HepG2 (cell line): ENCODE measurements around the gene RASA3. TPM values are rescaled to one million over a fixed set of nuclear protein-coding genes. Genes with fewer than 3 reads are reported as not detected.
A peak's percentile ranks its signal among the peaks of the same experiment; 100 is the strongest.

Source experiments
- ATAC-seq: fragments of 200-7000 bp; cut with Tn5 transposase; 3 replicates; pipeline ENCODE4 v1.9.1; 2020; ENCODE audit warnings: mild to moderate bottlenecking, moderate library complexity
- BruUV-seq: library from RNA; stranded (reverse); fragments of 400-500 nt; replicated peaks from 2 replicates; lab custom pipeline; 2021; lab: Mats Ljungman, UMichigan
- CTCF ChIA-PET: fragments of 300-600 bp; formaldehyde crosslinking; extraction: SDS; loops from one replicate; lab custom pipeline; 2021; ENCODE audit warnings: low total read pairs, inconsistent platforms, low intra/inter-chr PET ratio; lab: Yijun Ruan, JAX
- POLR2A ChIA-PET: fragments of 350-600 bp; sonication (Branson Sonifier 250); formaldehyde crosslinking; loops from one replicate; lab custom pipeline; 2020; ENCODE audit warnings: antibody characterized with exemption, inconsistent platforms; lab: Yijun Ruan, JAX
- DNase-seq: peaks from one replicate; pipeline ENCODE4 v3.0.0-alpha.2; 2015; ENCODE audit warnings: low spot score
- FAIRE-seq: peaks from 3 replicates; lab custom pipeline; 2011; peaks lifted over from hg19 to GRCh38; lab: Jason Lieb, UNC
- H2AFZ ChIP-seq: one replicate; pipeline ENCODE4 v1.6.1; 2011; ENCODE audit warnings: low read length, inconsistent platforms
- H3K27ac ChIP-seq: fragments of 300-600 bp; 3 replicates; pipeline ENCODE4 v1.8.0; 2011; ENCODE audit warnings: mixed run types, mild to moderate bottlenecking, mixed read lengths, low read length, inconsistent platforms; ENCODE audit not compliant: insufficient read depth; ENCODE audit errors: extremely low read length
- H3K27me3 ChIP-seq, 2 experiments: fragments of 200-600 bp in 1 of 2; 2 replicates in 1 of 2; 3 replicates in 1 of 2; pipeline versions ENCODE4 v1.6.0 to v1.8.0; 2011; ENCODE audit warnings: low read length in 2 of 2, mild to moderate bottlenecking in 2 of 2, moderate library complexity in 2 of 2, inconsistent platforms in 1 of 2; ENCODE audit not compliant: insufficient read depth in 2 of 2, control insufficient read depth in 1 of 2
- H3K36me3 ChIP-seq, 2 experiments: fragments of 200-600 bp in 1 of 2; replicated peaks in 1 of 2; 2 replicates in 1 of 2; 3 replicates in 1 of 2; pipeline versions ENCODE4 v1.5.1 to v1.8.0; 2011; ENCODE audit warnings: low read length in 2 of 2, inconsistent platforms in 1 of 2; ENCODE audit not compliant: insufficient read depth in 2 of 2, control insufficient read depth in 1 of 2
- H3K4me1 ChIP-seq: 2 replicates; pipeline ENCODE4 v1.5.1; 2012; ENCODE audit warnings: low read length, inconsistent platforms; ENCODE audit not compliant: insufficient read depth
- H3K4me2 ChIP-seq: 2 replicates; pipeline ENCODE4 v1.6.0; 2011; ENCODE audit warnings: low read depth, low read length, inconsistent platforms
- H3K4me3 ChIP-seq, 3 experiments: fragments of 200-600 bp in 1 of 3; sonication (generic), shearing (Covaris generic) in 1 of 3; replicated peaks in 1 of 3; 2 replicates each; pipeline ENCODE4 v1.5.1; 2011 to 2016; ENCODE audit warnings: low read length in 3 of 3, inconsistent platforms in 2 of 3, low read depth in 2 of 3, mild to moderate bottlenecking in 2 of 3, control low read depth in 1 of 3, mixed read lengths in 1 of 3; ENCODE audit not compliant: insufficient read depth in 1 of 3
- H3K79me2 ChIP-seq: one replicate; pipeline ENCODE4 v1.6.1; 2011; ENCODE audit warnings: low read length, inconsistent platforms; ENCODE audit not compliant: insufficient read depth
- H3K9ac ChIP-seq: 2 replicates; pipeline ENCODE4 v1.6.0; 2011; ENCODE audit warnings: mild to moderate bottlenecking, low read depth, low read length, inconsistent platforms; ENCODE audit not compliant: insufficient read depth
- H3K9me3 ChIP-seq: 2 replicates; pipeline ENCODE4 v1.5.1; 2012; ENCODE audit warnings: mild to moderate bottlenecking, low read length
- H4K20me1 ChIP-seq: 2 replicates; pipeline ENCODE4 v1.6.0; 2011; ENCODE audit warnings: inconsistent platforms, mild to moderate bottlenecking, low read length, moderate library complexity; ENCODE audit not compliant: insufficient read depth
- CCDC6 ChIP-seq: sonication (generic); formaldehyde crosslinking; IDR thresholded peaks from 2 replicates; pipeline ENCODE4 v1.8.1; 2022; ENCODE audit warnings: mild to moderate bottlenecking, missing genetic modification reagents, moderate library complexity
- EHMT2 ChIP-seq: fragments of 200-600 bp; sonication (generic); IDR thresholded peaks from 2 replicates; pipeline ENCODE4 v1.7.0; 2017; ENCODE audit warnings: antibody characterized with exemption, low read depth, low read length, borderline replicate concordance
- MIER2 ChIP-seq: IDR thresholded peaks from 2 replicates; pipeline ENCODE4 v1.6.1; 2016; ENCODE audit warnings: missing biosample characterization, missing genetic modification reagents
- MYC ChIP-seq: sonication (generic); formaldehyde crosslinking; IDR thresholded peaks from 2 replicates; pipeline ENCODE4 v1.9.0; 2021; ENCODE audit warnings: missing genetic modification reagents, borderline replicate concordance
- TCF7 ChIP-seq: sonication (generic); IDR thresholded peaks from 2 replicates; pipeline ENCODE4 v1.6.1; 2016; ENCODE audit warnings: antibody characterized with exemption, low read depth
- ZNF569 ChIP-seq: sonication (generic); formaldehyde crosslinking; IDR thresholded peaks from 2 replicates; pipeline ENCODE4 v1.5.0; 2020; ENCODE audit warnings: mild to moderate bottlenecking, missing genetic modification reagents, moderate library complexity, borderline replicate concordance
- ZNF580 ChIP-seq: IDR thresholded peaks from 2 replicates; pipeline ENCODE4 v1.6.1; 2016; ENCODE audit warnings: low read depth, borderline replicate concordance
- ZNF687 ChIP-seq: sonication (generic); formaldehyde crosslinking; IDR thresholded peaks from 2 replicates; pipeline ENCODE4 v1.5.1; 2020; ENCODE audit warnings: mild to moderate bottlenecking, missing genetic modification reagents, moderate library complexity
- WGBS: methylation state at CpG from one replicate; pipeline ENCODE4 v1.1.6; 2017; ENCODE audit warnings: low lambda C conversion rate; 5-methylcytosine and 5-hydroxymethylcytosine counted together
- in situ Hi-C: cut with HindIII; loops from 2 replicates; pipeline ENCODE4 v1.10.0; 2017; ENCODE audit warnings: low pct_unique_long_range_greater_than_20kb; ENCODE audit not compliant: extremely low pct_ligation_motif_present
- intact Hi-C: fragments of 100-400 bp; cut with micrococcal nuclease; formaldehyde crosslinking; loops from one replicate; pipeline ENCODE4 v1.10.0; 2022; ENCODE audit not compliant: unreplicated experiment
- polyA plus RNA-seq, 8 experiments: library from polyadenylated mRNA; depleted of rRNA in 3 of 8; stranded (reverse) in 7 of 8; unstranded in 1 of 8; fragments of >200 nt; fragmentation: Illumina TruSeq in 4 of 8; extraction: Trizol in 4 of 8; gene quantifications; 2 replicates each; pipeline versions ENCODE4 v1.2.1 to v1.2.3, GENCODE V29; 2011 to 2016; ENCODE audit warnings: low read depth in 4 of 8, missing spikeins in 1 of 8, mixed read lengths in 1 of 8; ENCODE audit not compliant: insufficient read depth in 1 of 8
- total RNA-seq, 5 experiments: library from RNA; depleted of rRNA; stranded (reverse); fragments of >200 nt; fragmentation: Illumina TruSeq; extraction: Trizol; gene quantifications; 2 replicates each; pipeline ENCODE4 v1.2.3, GENCODE V29; 2016; ENCODE audit warnings: low read depth in 1 of 5

Gene RASA3
- total and polyA plus RNA-seq, 2 of the 13 experiments (the other 11 are each of a cell fraction or from before 2014, with no cell fraction given), result 0.05 TPM; not detected in 1

GRCh38 chr13:114162533-114162922 is 30.1 kb upstream of the RASA3 start:
- 60% methylated on average over 16 of the region's 16 CpGs for WGBS
- peaks cover 15% of the 10 kb centered on the region for H3K4me1 ChIP-seq
- ChIA-PET CTCF (no interaction called here), POLR2A (no interaction called here)
- peak overlapping the region; percentile 67 for H3K4me2 ChIP-seq
- H3K36me3 ChIP-seq, result no peaks in the 10 kb centered on the region
- DNase-seq, result no peak
- H3K27me3 ChIP-seq, result peaks cover 5 to 41% of the 10 kb centered on the region in 2 experiments; a peak in 4 of 5 replicates
- TF ChIP-seq MIER2 (no peak), CCDC6 (CRISPR knock-in tag) (no peak), ZNF569 (no peak), EHMT2 (no peak), ZNF580 (CRISPR knock-in tag) (no peak), ZNF687 (CRISPR knock-in tag) (peak; percentile 1; the same call in 1 of the 2 replicates), TCF7 (no peak), MYC (CRISPR knock-in tag) (0 out of 2 replicates have a peak, but pooled peaks have one; percentile 20)
- TF ChIP-seq, all 625 proteins: peak for 2
- Histone ChIP-seq H4K20me1 (no peaks in the 10 kb centered on the region), H3K9ac (no peak overlapping the region), H3K9me3 (no peaks in the 10 kb centered on the region), H3K27ac (no peak overlapping the region), H3K4me3 (peak overlapping the region in 1 of 3 experiments; percentile 30; a peak in 1 of 6 replicates), H3K79me2 (no peaks in the 10 kb centered on the region), H2AFZ (peak overlapping the region; percentile 37)
- FAIRE-seq (no peak), ATAC-seq (peak; percentile 43; the same call in 2 of the 3 replicates)
- BruUV-seq, result no TSS peak
- intact Hi-C loops (no loop called here), in situ Hi-C loops (no loop called here)
